Karpas-422 (cell line): ENCODE results near the gene GFAP. TPM values are rescaled to one million over a fixed set of nuclear protein-coding genes. Genes with fewer than 3 reads are reported as not detected.
A peak's percentile ranks its signal among the peaks of the same experiment; 100 is the strongest.

Experiments
- DNase-seq: peaks from one replicate; pipeline ENCODE4 v3.0.0-alpha.2; 2015
- H2AFZ ChIP-seq: fragments of 200-600 bp; sonication (generic); 2 replicates; pipeline ENCODE4 v1.6.1; 2014; ENCODE audit warnings: antibody characterized with exemption, low read length, mixed read lengths
- H3K27ac ChIP-seq: fragments of 200-600 bp; sonication (generic); 2 replicates; pipeline ENCODE4 v1.5.1; 2014; ENCODE audit warnings: mild to moderate bottlenecking, low read length, moderate library complexity
- H3K27me3 ChIP-seq: fragments of 200-600 bp; sonication (generic); 2 replicates; pipeline ENCODE4 v1.6.1; 2014; ENCODE audit warnings: low read length, mixed read lengths
- H3K36me3 ChIP-seq: fragments of 200-600 bp; sonication (generic); 2 replicates; pipeline ENCODE4 v1.6.1; 2014; ENCODE audit warnings: low read length, mixed read lengths; ENCODE audit not compliant: insufficient read depth
- H3K4me1 ChIP-seq: fragments of 200-600 bp; sonication (generic); 2 replicates; pipeline ENCODE4 v1.6.1; 2014; ENCODE audit warnings: mild to moderate bottlenecking, low read length, mixed read lengths
- H3K4me2 ChIP-seq: fragments of 200-600 bp; sonication (generic); 2 replicates; pipeline ENCODE4 v1.6.1; 2014; ENCODE audit warnings: low read length, low read depth, mild to moderate bottlenecking; ENCODE audit not compliant: poor library complexity, severe bottlenecking
- H3K4me3 ChIP-seq: fragments of 200-600 bp; sonication (generic); 2 replicates; pipeline ENCODE4 v1.5.1; 2014; ENCODE audit warnings: mild to moderate bottlenecking, antibody characterized with exemption, low read length, mixed read lengths
- H3K79me2 ChIP-seq: fragments of 200-600 bp; sonication (generic); 2 replicates; pipeline ENCODE4 v1.6.1; 2014; ENCODE audit warnings: mild to moderate bottlenecking, low read length, mixed read lengths
- H3K9ac ChIP-seq: fragments of 200-600 bp; sonication (generic); 2 replicates; pipeline ENCODE4 v1.6.0; 2014; ENCODE audit warnings: low read length
- H3K9me2 ChIP-seq: fragments of 200-600 bp; sonication (generic), shearing (Covaris generic); replicated peaks from 2 replicates; pipeline ENCODE4 v1.6.0; 2014; ENCODE audit warnings: mild to moderate bottlenecking, low read length, moderate library complexity; ENCODE audit not compliant: insufficient read depth
- H3K9me3 ChIP-seq: fragments of 300-700, 200-600 bp; sonication (generic); 2 replicates; pipeline ENCODE4 v1.6.1; 2014; ENCODE audit warnings: low read length, mixed read lengths
- H4K20me1 ChIP-seq: fragments of 200-600 bp; sonication (generic); 2 replicates; pipeline ENCODE4 v1.6.1; 2014; ENCODE audit warnings: mild to moderate bottlenecking, antibody characterized with exemption, low read length, low read depth; ENCODE audit not compliant: insufficient read depth
- total RNA-seq: library from RNA; depleted of rRNA; stranded (reverse); fragments of >200 nt; shearing (Covaris generic); gene quantifications from 2 replicates; pipeline ENCODE4 v1.2.3, GENCODE V29; 2014; ENCODE audit warnings: low replicate concordance

GFAP gene
- total RNA-seq, 1 experiment from 2014 or later, result not detected

DNA sequence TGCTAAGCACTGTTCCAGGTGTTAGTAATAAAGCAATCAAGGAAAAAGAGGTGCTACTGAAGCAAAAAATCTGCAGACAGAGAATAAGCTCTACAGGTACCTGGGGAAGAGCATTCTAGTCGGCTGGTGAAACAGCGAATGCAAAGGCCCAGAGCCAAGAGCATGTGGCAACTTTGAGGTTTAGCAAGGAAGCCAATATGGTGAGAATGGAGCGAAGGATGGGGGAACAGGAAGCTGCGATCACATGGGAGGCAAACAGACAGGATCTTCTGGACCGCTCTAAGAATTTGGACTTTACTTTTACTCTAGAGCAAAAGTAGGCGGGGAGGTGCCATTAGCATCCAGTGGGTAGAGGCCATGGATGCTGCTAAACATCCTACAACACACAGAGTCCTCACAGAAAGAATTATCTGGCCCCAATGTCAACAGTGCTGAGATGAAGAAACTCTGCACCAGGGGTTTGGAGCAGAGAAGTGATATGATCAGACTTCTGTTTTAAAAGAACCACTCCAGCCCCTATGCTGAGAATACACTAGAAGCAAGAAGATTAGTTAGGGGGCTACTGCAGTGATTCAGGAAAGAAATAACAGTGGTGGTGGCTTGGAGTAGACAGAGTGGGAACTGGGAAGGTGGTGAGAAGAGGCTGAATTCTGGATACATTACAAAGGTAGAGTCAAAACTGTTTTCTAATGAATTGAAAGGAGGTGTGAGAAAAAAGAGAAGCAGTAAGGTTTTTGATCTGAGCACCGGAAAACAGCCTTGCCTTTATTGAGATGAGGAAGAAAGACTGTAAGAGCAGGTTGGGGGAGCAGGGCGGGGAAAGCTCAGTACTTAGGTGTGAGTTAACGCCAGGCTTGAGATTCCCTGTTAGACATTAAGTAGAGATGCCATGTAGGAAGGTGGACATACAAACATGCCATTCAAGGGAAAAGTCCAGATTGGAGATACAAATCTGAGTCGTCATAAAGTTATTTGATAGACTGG, 27.0 kb downstream of the GFAP start:
- H3K36me3 ChIP-seq, result peaks cover 37% of the 10 kb centered on the region
- H2AFZ ChIP-seq, result no peak overlapping the region
- no peaks in the 10 kb centered on the region for H3K9me2 ChIP-seq
- no peak overlapping the region for H3K4me3 ChIP-seq
- no peak overlapping the region for H3K9ac ChIP-seq
- H3K27me3 ChIP-seq, result no peaks in the 10 kb centered on the region
- no peak overlapping the region for H3K4me2 ChIP-seq
- H3K79me2 ChIP-seq, result peaks cover 67% of the 10 kb centered on the region
- no peaks in the 10 kb centered on the region for H3K4me1 ChIP-seq
- no peak overlapping the region for H3K27ac ChIP-seq
- H3K9me3 ChIP-seq, result no peaks in the 10 kb centered on the region
- no peak for DNase-seq
- H4K20me1 ChIP-seq, result peaks cover 31% of the 10 kb centered on the region; the same call in 1 of the 2 replicates

DNA sequence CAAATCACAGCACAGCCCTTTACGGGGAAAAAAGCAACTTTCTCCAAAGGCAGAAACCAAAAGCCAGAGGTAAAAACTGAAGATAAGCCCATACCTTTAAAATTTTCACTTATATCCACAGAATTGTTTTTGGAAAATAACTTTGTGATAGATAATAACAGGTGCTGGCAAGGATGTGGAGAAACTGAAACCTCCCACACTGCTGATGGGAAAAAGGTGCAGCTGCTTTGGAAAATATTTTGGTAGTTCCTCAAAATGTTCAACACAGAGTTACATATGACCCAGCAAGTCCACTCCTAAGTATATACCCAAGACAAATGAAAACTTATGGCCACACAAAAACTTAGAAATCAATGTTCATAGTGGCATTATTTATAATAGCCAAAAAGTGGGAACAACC, 28.3 kb downstream of the GFAP start:
- Histone ChIP-seq H3K36me3 (peaks cover 38% of the 10 kb centered on the region), H3K9me3 (no peaks in the 10 kb centered on the region), H3K4me3 (no peak overlapping the region), H3K27ac (no peak overlapping the region), H3K4me1 (no peaks in the 10 kb centered on the region), H3K9me2 (no peaks in the 10 kb centered on the region), H3K4me2 (no peak overlapping the region), H3K9ac (no peak overlapping the region), H3K27me3 (no peaks in the 10 kb centered on the region), H4K20me1 (peaks cover 31% of the 10 kb centered on the region; the same call in 1 of the 2 replicates), H2AFZ (no peak overlapping the region), H3K79me2 (peaks cover 55% of the 10 kb centered on the region)
- no peak for DNase-seq

DNA sequence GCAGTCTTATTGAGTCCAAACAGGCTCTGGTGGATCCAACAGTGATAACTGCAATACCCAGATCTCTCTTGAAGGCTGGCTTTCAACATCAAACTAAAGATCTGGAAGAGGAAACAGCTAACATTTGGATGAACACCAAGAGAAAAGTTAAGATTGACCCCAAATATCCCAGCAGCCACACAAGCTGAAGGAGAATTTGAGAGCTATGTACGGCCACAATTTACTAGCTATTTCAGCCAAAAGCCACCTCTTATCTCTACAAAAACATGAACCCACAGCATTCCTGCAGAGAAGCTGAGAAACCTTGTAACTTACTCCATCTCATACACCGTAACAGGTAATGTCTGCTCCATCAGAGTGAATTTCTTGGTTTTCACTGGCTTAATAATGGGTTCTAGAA, 30.4 kb downstream of the GFAP start:
- Histone ChIP-seq H3K4me2 (no peak overlapping the region), H3K79me2 (peaks cover 34% of the 10 kb centered on the region), H4K20me1 (peaks cover 31% of the 10 kb centered on the region; the same call in 1 of the 2 replicates), H2AFZ (no peak overlapping the region), H3K4me1 (no peaks in the 10 kb centered on the region), H3K27ac (no peak overlapping the region), H3K36me3 (peaks cover 48% of the 10 kb centered on the region; the same call in 1 of the 2 replicates), H3K9me2 (no peaks in the 10 kb centered on the region), H3K4me3 (no peak overlapping the region), H3K27me3 (no peaks in the 10 kb centered on the region), H3K9ac (no peak overlapping the region), H3K9me3 (no peaks in the 10 kb centered on the region)
- no peak for DNase-seq

DNA sequence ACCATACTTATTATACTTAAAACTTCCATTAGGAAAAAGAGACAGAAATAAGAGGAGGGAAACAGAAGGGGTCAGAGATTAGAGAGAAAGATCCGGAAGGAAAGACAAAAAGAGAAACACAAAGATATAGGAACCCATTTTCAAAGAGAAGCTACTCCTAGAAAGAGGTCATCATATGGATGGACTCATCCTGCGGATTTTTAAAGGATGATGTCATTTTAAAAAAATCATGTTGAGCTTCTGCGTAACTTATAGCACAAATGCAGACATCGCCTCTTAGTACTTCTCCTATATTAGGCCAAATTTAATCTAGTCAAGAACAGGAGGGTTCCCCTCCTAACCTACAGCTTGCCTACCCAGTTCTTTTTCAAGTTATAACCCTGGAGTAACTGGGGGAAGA, 34.2 kb downstream of the GFAP start:
- no peak overlapping the region for H3K4me3 ChIP-seq
- peaks cover 53% of the 10 kb centered on the region; the same call in 1 of the 2 replicates for H3K36me3 ChIP-seq
- no peak overlapping the region for H2AFZ ChIP-seq
- H3K79me2 ChIP-seq, result 0 out of 2 replicates have a peak, but pooled peaks cover 5% of the 10 kb centered on the region
- H3K4me2 ChIP-seq, result no peak overlapping the region
- DNase-seq, result no peak
- no peak overlapping the region for H3K27ac ChIP-seq
- H3K9ac ChIP-seq, result no peak overlapping the region
- no peaks in the 10 kb centered on the region for H3K9me2 ChIP-seq
- H4K20me1 ChIP-seq, result no peaks in the 10 kb centered on the region
- no peaks in the 10 kb centered on the region for H3K4me1 ChIP-seq
- no peaks in the 10 kb centered on the region for H3K9me3 ChIP-seq
- no peaks in the 10 kb centered on the region for H3K27me3 ChIP-seq

DNA sequence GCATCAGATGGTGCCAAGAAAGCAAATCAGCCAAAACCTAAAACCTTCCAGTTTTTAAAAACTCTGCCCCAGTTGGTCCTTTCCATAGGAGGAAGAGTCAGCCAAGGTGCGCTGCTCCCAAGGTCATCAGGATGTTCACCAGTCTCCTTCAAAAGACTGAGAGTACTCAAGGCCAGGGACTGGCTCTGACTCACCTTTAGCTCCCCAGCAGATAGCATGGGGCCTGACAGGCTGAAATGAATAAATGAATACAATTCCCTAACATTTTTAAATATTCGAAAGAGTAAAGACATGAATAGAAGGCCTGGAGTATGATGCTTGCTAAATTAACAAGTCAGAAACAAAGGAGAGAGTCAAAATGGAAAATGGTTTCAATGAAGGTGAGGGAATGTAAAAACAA, 35.2 kb downstream of the GFAP start:
- DNase-seq, result no peak
- Histone ChIP-seq H3K4me3 (no peak overlapping the region), H3K27me3 (no peaks in the 10 kb centered on the region), H3K4me2 (no peak overlapping the region), H3K36me3 (peaks cover 50% of the 10 kb centered on the region; the same call in 1 of the 2 replicates), H4K20me1 (no peaks in the 10 kb centered on the region), H3K27ac (no peak overlapping the region), H3K9ac (no peak overlapping the region), H3K9me3 (no peaks in the 10 kb centered on the region), H2AFZ (no peak overlapping the region), H3K9me2 (no peaks in the 10 kb centered on the region), H3K4me1 (no peaks in the 10 kb centered on the region), H3K79me2 (0 out of 2 replicates have a peak, but pooled peaks cover 5% of the 10 kb centered on the region)

DNA sequence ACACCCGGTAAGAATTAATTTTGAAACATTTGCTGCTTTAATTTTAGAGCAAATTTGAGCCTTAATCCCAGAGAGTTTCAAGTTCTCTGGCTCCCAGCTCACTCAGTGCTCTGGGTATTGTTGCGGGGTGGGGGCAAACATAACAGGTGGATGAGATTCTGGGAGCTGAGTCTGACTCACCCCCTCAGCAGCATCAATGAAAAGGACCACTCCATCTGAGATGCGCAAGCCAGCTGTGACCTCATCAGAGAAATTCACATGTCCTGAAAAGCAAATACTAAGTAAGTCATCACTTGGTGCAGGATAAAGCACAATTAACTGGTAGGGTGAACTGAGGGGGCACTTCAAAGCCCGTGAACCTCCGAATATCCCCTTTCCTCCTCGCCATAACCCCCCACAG, 35.9 kb downstream of the GFAP start:
- H3K27ac ChIP-seq, result no peak overlapping the region
- no peaks in the 10 kb centered on the region for H3K27me3 ChIP-seq
- peaks cover 50% of the 10 kb centered on the region; the same call in 1 of the 2 replicates for H3K36me3 ChIP-seq
- no peak for DNase-seq
- no peak overlapping the region for H3K4me3 ChIP-seq
- no peaks in the 10 kb centered on the region for H4K20me1 ChIP-seq
- H3K9me2 ChIP-seq, result no peaks in the 10 kb centered on the region
- H2AFZ ChIP-seq, result no peak overlapping the region
- no peaks in the 10 kb centered on the region for H3K4me1 ChIP-seq
- H3K4me2 ChIP-seq, result no peak overlapping the region
- H3K9ac ChIP-seq, result no peak overlapping the region
- H3K79me2 ChIP-seq, result 0 out of 2 replicates have a peak, but pooled peaks cover 5% of the 10 kb centered on the region
- no peaks in the 10 kb centered on the region for H3K9me3 ChIP-seq

DNA sequence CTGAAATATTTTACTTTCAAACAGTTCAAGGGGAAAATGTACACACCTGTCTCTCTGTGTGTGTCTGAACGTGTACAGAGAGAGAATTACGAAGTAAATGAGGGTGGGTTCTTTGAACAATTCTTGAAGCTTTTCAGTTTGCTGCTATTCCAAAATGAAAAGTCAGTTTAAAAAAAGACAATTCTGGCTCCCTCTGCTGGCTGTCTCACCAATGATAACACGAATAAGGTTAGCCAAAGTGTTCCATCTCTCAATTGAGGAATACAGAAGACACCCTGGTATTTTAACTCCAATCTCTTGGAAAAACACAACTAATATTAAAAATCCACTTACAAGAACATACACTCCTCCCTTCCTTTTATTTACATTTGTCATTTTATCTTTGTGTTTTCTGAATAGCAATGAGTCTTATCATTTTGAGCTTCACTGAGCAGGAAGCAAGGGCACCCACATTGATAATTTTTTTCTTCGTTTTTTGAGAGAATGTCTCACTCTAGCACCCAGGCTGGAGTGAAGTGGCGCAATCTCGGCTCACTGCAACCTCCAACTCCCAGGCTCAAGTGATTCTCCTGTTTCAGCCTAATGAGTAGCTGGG, 36.6 kb downstream of the GFAP start:
- Histone ChIP-seq H3K9me3 (no peaks in the 10 kb centered on the region), H3K27me3 (no peaks in the 10 kb centered on the region), H4K20me1 (no peaks in the 10 kb centered on the region), H3K9ac (no peak overlapping the region), H3K9me2 (no peaks in the 10 kb centered on the region), H3K4me3 (no peak overlapping the region), H3K79me2 (0 out of 2 replicates have a peak, but pooled peaks cover 5% of the 10 kb centered on the region), H2AFZ (no peak overlapping the region), H3K4me2 (no peak overlapping the region), H3K4me1 (no peaks in the 10 kb centered on the region), H3K27ac (no peak overlapping the region), H3K36me3 (peaks cover 52% of the 10 kb centered on the region; the same call in 1 of the 2 replicates)
- DNase-seq, result peak; percentile 65

DNA sequence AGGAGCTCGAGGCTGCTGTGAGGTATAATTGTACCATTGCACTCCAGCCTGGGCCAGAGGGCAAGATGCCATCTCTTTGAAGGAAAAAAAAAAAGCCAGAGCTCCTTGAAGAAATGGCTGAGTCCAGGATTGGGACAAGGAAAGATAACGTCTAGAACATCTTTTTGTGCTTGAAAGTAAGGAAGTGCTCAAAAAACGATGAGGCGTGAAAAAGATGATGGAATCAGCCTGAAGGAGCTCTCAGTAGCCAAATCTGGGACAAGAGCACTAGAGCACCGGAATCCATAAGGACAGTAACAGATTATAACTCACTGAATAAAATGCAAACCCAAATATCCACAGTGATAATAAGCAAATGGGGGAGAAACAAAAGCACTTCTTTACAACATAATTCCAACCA, 38.2 kb downstream of the GFAP start:
- Histone ChIP-seq H3K9ac (no peak overlapping the region), H3K4me2 (no peak overlapping the region), H3K9me2 (no peaks in the 10 kb centered on the region), H3K79me2 (0 out of 2 replicates have a peak, but pooled peaks cover 5% of the 10 kb centered on the region), H3K4me3 (no peak overlapping the region), H3K9me3 (no peaks in the 10 kb centered on the region), H3K27me3 (no peaks in the 10 kb centered on the region), H3K4me1 (no peaks in the 10 kb centered on the region), H3K27ac (no peak overlapping the region), H4K20me1 (no peaks in the 10 kb centered on the region), H2AFZ (no peak overlapping the region), H3K36me3 (peaks cover 48% of the 10 kb centered on the region; the same call in 1 of the 2 replicates)
- no peak for DNase-seq
